A673 (cell line): Measurements from ENCODE around the gene SYNDIG1L.

Experiments
- CTCF ChIP-seq: fragments of 300-800, 200-600 bp; sonication (generic); conservative IDR thresholded peaks from 2 replicates; pipeline ENCODE4 v1.5.1; 2017; ENCODE audit warnings: low read depth, mild to moderate bottlenecking, antibody characterized with exemption, low read length, moderate library complexity, mixed read lengths
- EZH2 ChIP-seq: fragments of 200-600 bp; sonication (generic); IDR thresholded peaks from 2 replicates; pipeline ENCODE4 v1.6.1; 2017; ENCODE audit warnings: borderline replicate concordance, low read depth, mild to moderate bottlenecking, mixed read lengths, antibody characterized with exemption, low read length; ENCODE audit not compliant: poor library complexity, severe bottlenecking

GRCh38 chr14:74463697-74464096 lies 37.7 kb upstream of the SYNDIG1L start:
- TF ChIP-seq EZH2 (no peak), CTCF (no peak)
